ENCODE results near the gene CRABP1. TPM values are rescaled to one million over a fixed set of nuclear protein-coding genes. Genes with fewer than 3 reads are reported as not detected.

Gene CRABP1
- total RNA-seq, 3 donors from 2014 or later: 11.5 to 14.5 TPM; not detected in 1

DNA sequence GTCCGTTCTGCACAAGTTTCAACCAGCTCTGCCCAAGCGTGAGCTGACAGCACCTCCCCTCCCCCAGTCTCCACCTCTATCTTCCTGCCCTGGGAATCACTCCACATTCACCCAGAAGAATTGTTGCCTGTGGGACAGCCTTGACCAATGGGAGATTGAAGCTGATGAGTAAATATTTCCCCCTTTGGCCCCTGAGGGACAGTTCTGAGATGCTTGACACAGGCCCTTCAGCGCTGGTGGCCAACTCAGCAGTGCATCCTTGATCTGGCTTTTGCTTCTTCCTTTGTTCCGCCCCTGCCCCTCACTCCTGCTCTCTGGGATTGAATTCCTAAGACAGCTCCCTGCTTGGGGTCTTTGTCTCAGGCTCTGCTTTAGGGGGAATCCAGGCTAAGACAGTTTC, 27.6 kb upstream of the CRABP1 start:
- Histone ChIP-seq H3K27ac (no peak overlapping the region), H3K4me3 (no peak overlapping the region), H3K36me3 (no peaks in the 10 kb centered on the region), H3K4me1 (no peaks in the 10 kb centered on the region), H3K27me3 (no peaks in the 10 kb centered on the region), H3K9me3 (no peaks in the 10 kb centered on the region)
- DNase-seq (ENCODE audit: low spot score in 2 of 2): no peak
- TF ChIP-seq POLR2AphosphoS5 (IDR thresholded peaks at IDR 0.05) (no peak), POLR2A (IDR thresholded peaks at IDR 0.05) (no peak)
- TF ChIP-seq, protein P1, sequence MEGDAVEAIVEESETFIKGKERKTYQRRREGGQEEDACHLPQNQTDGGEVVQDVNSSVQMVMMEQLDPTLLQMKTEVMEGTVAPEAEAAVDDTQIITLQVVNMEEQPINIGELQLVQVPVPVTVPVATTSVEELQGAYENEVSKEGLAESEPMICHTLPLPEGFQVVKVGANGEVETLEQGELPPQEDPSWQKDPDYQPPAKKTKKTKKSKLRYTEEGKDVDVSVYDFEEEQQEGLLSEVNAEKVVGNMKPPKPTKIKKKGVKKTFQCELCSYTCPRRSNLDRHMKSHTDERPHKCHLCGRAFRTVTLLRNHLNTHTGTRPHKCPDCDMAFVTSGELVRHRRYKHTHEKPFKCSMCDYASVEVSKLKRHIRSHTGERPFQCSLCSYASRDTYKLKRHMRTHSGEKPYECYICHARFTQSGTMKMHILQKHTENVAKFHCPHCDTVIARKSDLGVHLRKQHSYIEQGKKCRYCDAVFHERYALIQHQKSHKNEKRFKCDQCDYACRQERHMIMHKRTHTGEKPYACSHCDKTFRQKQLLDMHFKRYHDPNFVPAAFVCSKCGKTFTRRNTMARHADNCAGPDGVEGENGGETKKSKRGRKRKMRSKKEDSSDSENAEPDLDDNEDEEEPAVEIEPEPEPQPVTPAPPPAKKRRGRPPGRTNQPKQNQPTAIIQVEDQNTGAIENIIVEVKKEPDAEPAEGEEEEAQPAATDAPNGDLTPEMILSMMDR (IDR thresholded peaks at IDR 0.05): no peak
- intact Hi-C loops (cut with DNase I; ENCODE audit: low total_unique reads): loop anchor here (10.0 kb wide), 1 partner anchor 112 kb away; no protein-coding TSS in a partner anchor

DNA sequence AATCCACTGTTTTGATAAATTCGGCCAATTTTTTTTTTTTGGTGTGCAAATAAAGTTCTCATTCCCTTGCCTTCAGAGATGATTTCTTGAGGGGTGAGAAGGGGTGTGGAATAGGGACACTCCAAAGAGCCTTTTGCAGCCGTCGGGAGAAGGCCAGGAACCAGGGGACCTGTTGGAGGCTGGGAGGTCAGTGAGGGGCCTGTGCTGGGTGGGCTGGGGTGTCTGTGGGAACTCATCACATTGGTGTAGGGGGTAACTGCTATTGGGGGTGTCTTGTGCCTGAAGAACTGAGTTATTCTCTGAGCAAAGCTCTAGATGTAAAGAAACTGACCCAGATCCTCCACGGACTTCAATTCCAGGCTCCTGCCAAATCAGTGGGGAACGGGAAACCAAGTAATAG, 27.2 kb upstream of the CRABP1 start:
- Histone ChIP-seq H3K27me3 (no peaks in the 10 kb centered on the region), H3K36me3 (no peaks in the 10 kb centered on the region), H3K4me3 (no peak overlapping the region), H3K27ac (no peak overlapping the region), H3K4me1 (no peaks in the 10 kb centered on the region), H3K9me3 (no peaks in the 10 kb centered on the region)
- intact Hi-C loops (cut with DNase I; ENCODE audit: low total_unique reads): loop anchor here (10.0 kb wide), 1 partner anchor 112 kb away; no protein-coding TSS in a partner anchor
- no peak for DNase-seq (ENCODE audit: low spot score in 2 of 2)
- TF ChIP-seq POLR2A (IDR thresholded peaks at IDR 0.05) (no peak), POLR2AphosphoS5 (IDR thresholded peaks at IDR 0.05) (no peak)
- TF ChIP-seq, protein P1 (IDR thresholded peaks at IDR 0.05): no peak

DNA sequence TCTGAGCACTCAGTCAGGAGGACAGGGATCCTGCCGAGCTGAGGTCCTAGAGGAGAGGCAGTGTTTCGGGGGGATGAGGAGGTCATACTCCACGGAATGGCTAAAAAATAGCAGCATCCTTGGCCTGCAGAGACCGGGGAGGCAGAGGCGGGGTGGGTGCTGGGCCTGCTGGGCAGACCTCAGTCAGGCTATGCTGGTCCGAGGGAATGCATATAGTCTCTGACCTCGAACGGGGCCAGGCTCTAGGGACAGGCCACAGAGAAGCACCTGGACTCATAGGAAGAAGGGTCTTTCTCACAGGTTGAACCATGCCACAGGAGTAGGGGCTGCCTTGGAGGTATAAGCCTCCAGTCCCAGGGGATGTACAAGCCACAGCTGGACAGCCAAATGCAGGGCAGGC, 26.8 kb upstream of the CRABP1 start:
- no peaks in the 10 kb centered on the region for H3K4me1 ChIP-seq
- no peaks in the 10 kb centered on the region for H3K9me3 ChIP-seq
- intact Hi-C loops (cut with DNase I; ENCODE audit: low total_unique reads): loop anchor here (10.0 kb wide), 1 partner anchor 111 kb away; no protein-coding TSS in a partner anchor
- H3K27ac ChIP-seq: no peak overlapping the region
- TF ChIP-seq POLR2AphosphoS5 (IDR thresholded peaks at IDR 0.05): no peak
- no peak for TF ChIP-seq POLR2A (IDR thresholded peaks at IDR 0.05)
- TF ChIP-seq, protein P1 (IDR thresholded peaks at IDR 0.05): no peak
- DNase-seq (ENCODE audit: low spot score in 2 of 2): no peak
- H3K4me3 ChIP-seq: no peak overlapping the region
- H3K36me3 ChIP-seq: no peaks in the 10 kb centered on the region
- no peaks in the 10 kb centered on the region for H3K27me3 ChIP-seq

DNA sequence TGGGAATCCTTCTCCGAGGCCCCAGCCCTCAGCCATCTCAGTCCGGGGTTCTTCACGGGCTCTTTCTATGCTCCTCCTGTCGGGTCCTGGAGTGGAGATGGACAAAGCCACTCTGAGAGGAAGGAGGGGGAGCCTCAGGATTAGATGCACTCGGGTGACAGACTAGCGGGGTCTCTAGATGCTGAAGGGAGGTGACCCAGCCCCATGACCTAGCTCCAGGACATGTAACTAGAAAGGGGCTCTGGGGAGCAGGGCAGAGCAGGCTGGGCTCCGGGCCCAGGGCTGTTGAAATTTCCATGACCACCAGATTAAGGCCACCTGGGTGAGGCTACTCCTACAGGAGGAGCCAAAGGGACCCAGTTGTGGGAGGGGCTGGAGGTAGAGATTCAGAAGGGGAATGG, 26.0 kb upstream of the CRABP1 start:
- Histone ChIP-seq H3K9me3 (no peaks in the 10 kb centered on the region), H3K27ac (no peak overlapping the region), H3K4me1 (no peaks in the 10 kb centered on the region), H3K4me3 (no peak overlapping the region), H3K36me3 (no peaks in the 10 kb centered on the region), H3K27me3 (no peaks in the 10 kb centered on the region)
- TF ChIP-seq, protein P1 (IDR thresholded peaks at IDR 0.05): no peak
- no peak for TF ChIP-seq POLR2A (IDR thresholded peaks at IDR 0.05)
- TF ChIP-seq POLR2AphosphoS5 (IDR thresholded peaks at IDR 0.05): no peak
- no peak for DNase-seq (ENCODE audit: low spot score in 2 of 2)
- intact Hi-C loops (cut with DNase I; ENCODE audit: low total_unique reads): loop anchor here (10.0 kb wide), 1 partner anchor 111 kb away; no protein-coding TSS in a partner anchor

DNA sequence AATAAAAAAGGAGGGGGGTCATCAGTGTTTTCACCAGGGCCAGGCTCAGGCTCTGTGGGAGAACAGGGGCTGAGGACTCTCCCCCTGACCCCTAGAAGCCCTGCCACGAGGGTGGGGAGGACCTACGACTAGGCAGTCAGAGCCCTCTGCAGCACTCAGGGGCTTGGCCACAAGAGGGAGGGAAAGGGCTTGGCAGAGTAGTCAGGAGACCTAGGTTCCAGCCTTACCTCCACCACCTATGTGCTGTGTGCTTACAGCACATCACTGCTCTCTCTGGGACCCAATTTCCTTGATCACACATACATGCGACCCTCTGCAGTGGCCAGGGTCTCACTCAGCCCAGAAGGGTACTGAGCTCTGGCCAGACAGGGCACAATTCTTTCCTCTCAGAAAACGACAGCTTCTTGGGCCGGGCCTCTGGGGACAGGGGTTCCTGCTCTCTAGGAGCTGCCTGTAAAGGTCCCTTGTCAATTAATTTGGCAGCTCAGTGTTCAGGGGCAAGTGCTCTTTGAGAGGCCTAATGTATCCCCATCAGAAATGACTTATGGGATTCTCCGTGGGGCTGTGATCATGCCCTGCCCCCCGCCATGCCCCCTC, 24.4 kb upstream of the CRABP1 start:
- H3K27ac ChIP-seq: no peak overlapping the region
- no peaks in the 10 kb centered on the region for H3K4me1 ChIP-seq
- TF ChIP-seq, protein P1 (IDR thresholded peaks at IDR 0.05): no peak
- no peak for TF ChIP-seq POLR2AphosphoS5 (IDR thresholded peaks at IDR 0.05)
- no peaks in the 10 kb centered on the region for H3K9me3 ChIP-seq
- H3K4me3 ChIP-seq: no peak overlapping the region
- intact Hi-C loops (cut with DNase I; ENCODE audit: low total_unique reads): loop anchor here (10.0 kb wide), 1 partner anchor 109 kb away; no protein-coding TSS in a partner anchor
- no peaks in the 10 kb centered on the region for H3K27me3 ChIP-seq
- H3K36me3 ChIP-seq: no peaks in the 10 kb centered on the region
- no peak for DNase-seq (ENCODE audit: low spot score in 2 of 2)
